ENCODE data around the gene IDUA.

DNA sequence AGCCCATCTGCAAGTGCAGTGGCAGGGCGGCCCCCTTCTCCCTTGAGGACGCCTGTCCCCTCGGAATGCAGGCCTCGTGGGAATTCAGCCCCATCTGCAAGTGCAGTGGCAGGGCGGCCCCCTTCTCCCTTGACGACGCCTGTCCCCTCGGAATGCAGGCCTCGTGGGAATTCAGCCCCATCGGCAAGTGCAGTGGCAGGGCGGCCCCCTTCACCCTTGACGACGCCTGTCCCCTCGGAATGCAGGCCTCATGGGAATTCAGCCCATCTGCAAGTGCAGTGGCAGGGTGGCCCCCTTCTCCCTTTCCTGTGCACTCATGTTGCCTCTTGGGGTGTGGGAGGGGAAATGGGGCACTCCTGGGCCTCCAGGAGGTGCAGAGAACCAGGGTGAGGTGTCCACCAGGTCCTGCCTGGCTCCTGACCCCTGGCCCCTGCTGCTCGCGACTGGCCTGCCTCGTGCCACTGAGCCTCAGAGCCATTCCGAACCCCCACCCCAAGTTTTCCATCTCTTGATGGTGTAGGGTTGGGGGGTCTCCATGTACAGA is 13.1 kb downstream of the IDUA start:
- no peak for TF ChIP-seq CTCF (IDR thresholded peaks at IDR 0.05; ENCODE audit: low read depth, low read length, missing input control)
- TF ChIP-seq, protein P1, sequence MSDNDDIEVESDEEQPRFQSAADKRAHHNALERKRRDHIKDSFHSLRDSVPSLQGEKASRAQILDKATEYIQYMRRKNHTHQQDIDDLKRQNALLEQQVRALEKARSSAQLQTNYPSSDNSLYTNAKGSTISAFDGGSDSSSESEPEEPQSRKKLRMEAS (IDR thresholded peaks at IDR 0.05): no peak
- no peak for TF ChIP-seq GABPA (IDR thresholded peaks at IDR 0.05 in 1 of 2, conservative IDR thresholded peaks at IDR 0.05 in 1 of 2)
- no peak for TF ChIP-seq NR2F2 (IDR thresholded peaks at IDR 0.05)
- TF ChIP-seq, protein P2, sequence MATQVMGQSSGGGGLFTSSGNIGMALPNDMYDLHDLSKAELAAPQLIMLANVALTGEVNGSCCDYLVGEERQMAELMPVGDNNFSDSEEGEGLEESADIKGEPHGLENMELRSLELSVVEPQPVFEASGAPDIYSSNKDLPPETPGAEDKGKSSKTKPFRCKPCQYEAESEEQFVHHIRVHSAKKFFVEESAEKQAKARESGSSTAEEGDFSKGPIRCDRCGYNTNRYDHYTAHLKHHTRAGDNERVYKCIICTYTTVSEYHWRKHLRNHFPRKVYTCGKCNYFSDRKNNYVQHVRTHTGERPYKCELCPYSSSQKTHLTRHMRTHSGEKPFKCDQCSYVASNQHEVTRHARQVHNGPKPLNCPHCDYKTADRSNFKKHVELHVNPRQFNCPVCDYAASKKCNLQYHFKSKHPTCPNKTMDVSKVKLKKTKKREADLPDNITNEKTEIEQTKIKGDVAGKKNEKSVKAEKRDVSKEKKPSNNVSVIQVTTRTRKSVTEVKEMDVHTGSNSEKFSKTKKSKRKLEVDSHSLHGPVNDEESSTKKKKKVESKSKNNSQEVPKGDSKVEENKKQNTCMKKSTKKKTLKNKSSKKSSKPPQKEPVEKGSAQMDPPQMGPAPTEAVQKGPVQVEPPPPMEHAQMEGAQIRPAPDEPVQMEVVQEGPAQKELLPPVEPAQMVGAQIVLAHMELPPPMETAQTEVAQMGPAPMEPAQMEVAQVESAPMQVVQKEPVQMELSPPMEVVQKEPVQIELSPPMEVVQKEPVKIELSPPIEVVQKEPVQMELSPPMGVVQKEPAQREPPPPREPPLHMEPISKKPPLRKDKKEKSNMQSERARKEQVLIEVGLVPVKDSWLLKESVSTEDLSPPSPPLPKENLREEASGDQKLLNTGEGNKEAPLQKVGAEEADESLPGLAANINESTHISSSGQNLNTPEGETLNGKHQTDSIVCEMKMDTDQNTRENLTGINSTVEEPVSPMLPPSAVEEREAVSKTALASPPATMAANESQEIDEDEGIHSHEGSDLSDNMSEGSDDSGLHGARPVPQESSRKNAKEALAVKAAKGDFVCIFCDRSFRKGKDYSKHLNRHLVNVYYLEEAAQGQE (IDR thresholded peaks at IDR 0.05): no peak
- no peak for TF ChIP-seq HNF4A (conservative IDR thresholded peaks at IDR 0.05)
- no peak for TF ChIP-seq EGR1 (IDR thresholded peaks at IDR 0.05; ENCODE audit: low read depth in 2 of 2)
- TF ChIP-seq RAD21 (IDR thresholded peaks at IDR 0.05): no peak
- TF ChIP-seq TAF1 (conservative IDR thresholded peaks at IDR 0.05): no peak

Data from liver (tissue), 3 donors.